Fibroblast of lung (primary cell): ENCODE data around the gene A2M. TPM values are rescaled to one million over a fixed set of nuclear protein-coding genes. Genes with fewer than 3 reads are reported as not detected.

Source experiments
- DNase-seq, 2 donors: peaks; one replicate each; pipeline versions ENCODE4 v3.0.0 to v3.0.0-alpha.2; 2010; ENCODE audit warnings: low read depth in 2 of 2
- H2AFZ ChIP-seq: 2 replicates; pipeline ENCODE4 v1.5.1; 2012; ENCODE audit warnings: low read length, control low read depth, inconsistent platforms
- H3K27ac ChIP-seq: 2 replicates; pipeline ENCODE4 v1.5.1; 2011; ENCODE audit warnings: low read length, control low read depth; ENCODE audit not compliant: insufficient read depth
- H3K27me3 ChIP-seq: 2 replicates; pipeline ENCODE4 v1.5.1; 2011; ENCODE audit warnings: mild to moderate bottlenecking, low read length; ENCODE audit not compliant: control insufficient read depth, insufficient read depth
- H3K36me3 ChIP-seq: 2 replicates; pipeline ENCODE4 v1.5.1; 2011; ENCODE audit warnings: low read length; ENCODE audit not compliant: control insufficient read depth, insufficient read depth
- H3K4me1 ChIP-seq: 2 replicates; pipeline ENCODE4 v1.5.1; 2011; ENCODE audit warnings: low read length; ENCODE audit not compliant: control insufficient read depth, insufficient read depth; ENCODE audit errors: extremely low read depth
- H3K4me2 ChIP-seq: 2 replicates; pipeline ENCODE4 v1.5.1; 2011; ENCODE audit warnings: low read length, control low read depth; ENCODE audit not compliant: insufficient read depth; ENCODE audit errors: extremely low read depth
- H3K4me3 ChIP-seq, 4 experiments: fragments of 200-600 bp in 1 of 4; sonication (generic) in 1 of 4; replicated peaks in 1 of 4; 2 replicates each; pipeline ENCODE4 v1.5.1; 2011 to 2016; ENCODE audit warnings: low read length in 4 of 4, low read depth in 3 of 4, mild to moderate bottlenecking in 3 of 4, control low read depth in 2 of 4, inconsistent platforms in 1 of 4, mixed read lengths in 1 of 4; ENCODE audit not compliant: insufficient read depth in 1 of 4; ENCODE audit errors: control extremely low read depth in 1 of 4
- H3K79me2 ChIP-seq: 2 replicates; pipeline ENCODE4 v1.5.1; 2012; ENCODE audit warnings: mild to moderate bottlenecking, low read length, inconsistent platforms; ENCODE audit not compliant: control insufficient read depth, insufficient read depth
- H3K9ac ChIP-seq: 2 replicates; pipeline ENCODE4 v1.5.1; 2011; ENCODE audit warnings: mild to moderate bottlenecking, low read length, control low read depth; ENCODE audit not compliant: insufficient read depth
- H3K9me3 ChIP-seq: 2 replicates; pipeline ENCODE4 v1.5.1; 2012; ENCODE audit warnings: low read depth, low read length; ENCODE audit not compliant: control insufficient read depth, insufficient read depth
- H4K20me1 ChIP-seq: 2 replicates; pipeline ENCODE4 v1.5.1; 2011; ENCODE audit warnings: low read length; ENCODE audit not compliant: control insufficient read depth, insufficient read depth; ENCODE audit errors: extremely low read depth
- EZH2 ChIP-seq: IDR thresholded peaks from 2 replicates; pipeline ENCODE4 v1.5.1; 2012; ENCODE audit warnings: low read length, control low read depth, mild to moderate bottlenecking; ENCODE audit errors: missing control alignments
- polyA plus RNA-seq, 2 donors: library from polyadenylated mRNA; depleted of rRNA in 1 of 2; stranded (reverse) in 1 of 2; unstranded in 1 of 2; fragments of >200 nt; gene quantifications; 2 replicates each; pipeline ENCODE4 v1.2.1, GENCODE V29; 2011 to 2012; ENCODE audit warnings: missing spikeins in 1 of 2
- total RNA-seq: library from RNA; depleted of rRNA; stranded (reverse); fragments of >200 nt; gene quantifications from 2 replicates; pipeline ENCODE4 v1.2.1, GENCODE V29; 2014
- TF ChIP-seq, protein P1 (sequence below), 2 donors: IDR thresholded peaks in 1 of 2; conservative IDR thresholded peaks in 1 of 2; 1 replicate in 1 of 2; 2 replicates in 1 of 2; pipeline ENCODE4 v1.5.1; 2011 to 2012; ENCODE audit warnings: low read length in 2 of 2, control low read depth in 1 of 2, inconsistent platforms in 1 of 2, low read depth in 1 of 2, mild to moderate bottlenecking in 1 of 2

A2M gene
- total and polyA plus RNA-seq, 2 donors (not counting 1 experiment from before 2014, with no cell fraction given): 95.0 to 300 TPM

DNA sequence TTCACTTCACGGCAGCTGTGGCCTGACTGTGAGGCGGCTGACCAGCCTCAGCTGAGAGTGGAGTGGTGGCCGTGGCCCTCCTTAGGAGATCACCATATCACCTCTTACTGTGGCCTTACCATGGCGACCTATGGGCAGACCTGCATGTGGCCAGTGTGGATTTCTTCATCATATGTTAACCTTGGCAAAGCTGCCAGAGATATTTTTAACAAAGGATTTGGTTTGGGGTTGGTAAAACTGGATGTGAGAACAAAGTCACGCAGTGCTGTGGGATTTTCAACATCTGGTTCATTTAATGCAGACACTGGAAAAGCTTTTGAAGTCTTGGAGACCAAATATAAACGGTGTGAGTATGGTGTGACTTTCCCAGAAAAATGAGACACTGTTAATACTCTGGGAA lies 79.5 kb downstream of the A2M start:
- no peaks in the 10 kb centered on the region for H4K20me1 ChIP-seq
- DNase-seq: no peak
- no peak overlapping the region for H3K4me2 ChIP-seq
- no peak overlapping the region for H3K9ac ChIP-seq
- H3K79me2 ChIP-seq: no peaks in the 10 kb centered on the region
- H3K36me3 ChIP-seq: no peaks in the 10 kb centered on the region
- H3K9me3 ChIP-seq: no peaks in the 10 kb centered on the region
- no peak overlapping the region for H2AFZ ChIP-seq
- TF ChIP-seq, protein P1, sequence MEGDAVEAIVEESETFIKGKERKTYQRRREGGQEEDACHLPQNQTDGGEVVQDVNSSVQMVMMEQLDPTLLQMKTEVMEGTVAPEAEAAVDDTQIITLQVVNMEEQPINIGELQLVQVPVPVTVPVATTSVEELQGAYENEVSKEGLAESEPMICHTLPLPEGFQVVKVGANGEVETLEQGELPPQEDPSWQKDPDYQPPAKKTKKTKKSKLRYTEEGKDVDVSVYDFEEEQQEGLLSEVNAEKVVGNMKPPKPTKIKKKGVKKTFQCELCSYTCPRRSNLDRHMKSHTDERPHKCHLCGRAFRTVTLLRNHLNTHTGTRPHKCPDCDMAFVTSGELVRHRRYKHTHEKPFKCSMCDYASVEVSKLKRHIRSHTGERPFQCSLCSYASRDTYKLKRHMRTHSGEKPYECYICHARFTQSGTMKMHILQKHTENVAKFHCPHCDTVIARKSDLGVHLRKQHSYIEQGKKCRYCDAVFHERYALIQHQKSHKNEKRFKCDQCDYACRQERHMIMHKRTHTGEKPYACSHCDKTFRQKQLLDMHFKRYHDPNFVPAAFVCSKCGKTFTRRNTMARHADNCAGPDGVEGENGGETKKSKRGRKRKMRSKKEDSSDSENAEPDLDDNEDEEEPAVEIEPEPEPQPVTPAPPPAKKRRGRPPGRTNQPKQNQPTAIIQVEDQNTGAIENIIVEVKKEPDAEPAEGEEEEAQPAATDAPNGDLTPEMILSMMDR (conservative IDR thresholded peaks at IDR 0.05 in 1 of 2, IDR thresholded peaks at IDR 0.05 in 1 of 2; ENCODE audit: low read depth in 1 of 2, low read length in 2 of 2): no peak
- no peak for TF ChIP-seq EZH2
- H3K4me1 ChIP-seq: no peaks in the 10 kb centered on the region
- H3K4me3 ChIP-seq: no peak overlapping the region
- H3K27me3 ChIP-seq: no peaks in the 10 kb centered on the region
- H3K27ac ChIP-seq: no peak overlapping the region

DNA sequence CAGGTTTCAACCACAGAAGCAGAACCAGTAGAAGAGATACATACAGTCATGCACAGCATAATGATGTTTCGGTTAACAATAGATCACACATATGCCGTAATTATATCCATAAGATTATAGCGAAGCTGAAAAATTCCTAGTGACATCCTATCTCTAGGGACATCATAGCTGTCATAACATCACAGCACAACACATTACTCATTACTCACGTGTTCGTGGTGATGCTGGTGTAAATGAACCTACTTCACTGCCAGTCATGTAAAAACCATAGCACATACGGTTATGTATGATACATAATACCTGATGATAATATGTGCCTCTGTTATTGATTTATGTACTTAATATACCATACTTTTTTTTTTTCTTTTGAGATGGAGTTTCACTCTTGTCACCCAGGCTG lies 81.6 kb downstream of the A2M start:
- no peak for DNase-seq
- H3K9me3 ChIP-seq: no peaks in the 10 kb centered on the region
- H2AFZ ChIP-seq: no peak overlapping the region
- no peaks in the 10 kb centered on the region for H3K4me1 ChIP-seq
- no peaks in the 10 kb centered on the region for H3K27me3 ChIP-seq
- H3K36me3 ChIP-seq: no peaks in the 10 kb centered on the region
- H4K20me1 ChIP-seq: no peaks in the 10 kb centered on the region
- TF ChIP-seq EZH2: no peak
- TF ChIP-seq, protein P1 (conservative IDR thresholded peaks at IDR 0.05 in 1 of 2, IDR thresholded peaks at IDR 0.05 in 1 of 2; ENCODE audit: low read depth in 1 of 2, low read length in 2 of 2): no peak
- H3K79me2 ChIP-seq: no peaks in the 10 kb centered on the region
- no peak overlapping the region for H3K4me3 ChIP-seq
- no peak overlapping the region for H3K9ac ChIP-seq
- no peak overlapping the region for H3K27ac ChIP-seq
- H3K4me2 ChIP-seq: no peak overlapping the region

DNA sequence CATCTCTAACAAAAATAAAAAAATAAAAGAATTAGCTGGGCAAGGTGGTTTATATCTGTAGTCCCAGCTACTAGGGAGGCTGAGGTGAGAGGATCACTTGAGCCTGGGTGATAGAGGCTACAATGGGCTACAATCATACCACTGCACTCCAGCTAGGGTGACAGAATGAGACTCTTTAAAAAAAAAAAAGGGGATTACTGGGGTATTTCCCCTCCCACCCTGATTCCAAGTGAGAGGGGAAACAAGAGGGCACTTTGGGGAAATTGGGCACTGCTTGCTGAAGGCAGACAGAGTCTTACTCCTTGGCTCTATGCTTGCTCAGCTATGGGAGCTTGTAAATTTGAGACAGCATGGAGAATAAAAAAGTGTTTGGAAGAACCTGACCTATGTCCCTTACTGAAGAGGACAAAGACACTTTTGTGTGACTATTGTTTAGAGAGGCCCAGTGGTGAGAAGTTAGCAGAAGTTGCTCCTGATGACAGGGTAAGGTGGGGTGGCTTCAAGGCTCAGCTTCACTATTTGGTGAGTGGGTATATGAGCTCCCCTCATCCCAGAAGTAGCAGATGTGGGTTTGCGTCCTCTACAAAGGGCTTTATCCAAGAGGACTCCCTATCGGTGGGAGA lies 82.3 kb downstream of the A2M start:
- Histone ChIP-seq H3K4me1 (no peaks in the 10 kb centered on the region), H3K9me3 (no peaks in the 10 kb centered on the region), H3K27me3 (no peaks in the 10 kb centered on the region), H2AFZ (no peak overlapping the region), H3K4me2 (no peak overlapping the region), H3K4me3 (no peak overlapping the region), H3K27ac (no peak overlapping the region), H3K9ac (no peak overlapping the region), H3K36me3 (no peaks in the 10 kb centered on the region), H3K79me2 (no peaks in the 10 kb centered on the region), H4K20me1 (no peaks in the 10 kb centered on the region)
- TF ChIP-seq, protein P1 (conservative IDR thresholded peaks at IDR 0.05 in 1 of 2, IDR thresholded peaks at IDR 0.05 in 1 of 2; ENCODE audit: low read depth in 1 of 2, low read length in 2 of 2): no peak
- TF ChIP-seq EZH2: no peak
- no peak for DNase-seq
